Stimulated activated CD4-positive, alpha-beta T cell treated with anti-CD3 and anti-CD28 coated beads, Interleukin-1b, Interleukin-23, amount 100 ng/mL, for 48 hours (primary cell): ENCODE results near the gene CELF1.

Experiments used
- DNase-seq: peaks from one replicate; pipeline ENCODE4 v3.0.0-alpha.2; 2020

The CELF1 gene

DNA sequence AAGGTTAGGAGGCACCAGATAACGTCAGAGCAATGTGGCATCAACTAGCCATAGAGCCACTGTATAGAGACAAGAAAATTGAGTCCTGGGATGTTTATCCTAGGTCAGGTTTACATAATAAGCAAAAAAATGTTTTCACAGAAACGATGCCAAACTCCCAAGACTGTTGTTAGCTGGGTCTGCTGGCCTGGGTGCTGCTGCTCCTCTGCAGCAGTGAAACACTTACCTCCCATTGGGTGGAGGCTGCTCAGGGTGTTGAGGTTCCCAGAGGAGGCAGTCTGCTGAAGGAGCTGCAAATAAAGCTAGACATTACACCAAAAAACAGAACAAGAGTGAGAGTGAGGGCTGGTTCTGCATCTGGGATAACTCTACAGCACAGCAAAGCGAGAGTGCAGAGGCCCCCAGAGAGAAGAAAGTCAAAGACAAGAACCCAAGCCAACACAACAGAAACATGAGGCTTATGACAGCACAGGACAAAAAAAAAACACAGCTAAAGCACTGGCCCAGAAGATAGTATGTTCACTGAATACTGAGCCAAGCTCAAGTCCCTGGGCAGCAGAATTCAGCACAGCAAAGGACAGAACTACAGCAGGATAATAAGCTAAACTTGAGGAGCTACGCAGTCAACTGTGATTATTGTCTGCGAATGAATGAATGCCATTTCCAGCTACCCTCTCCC lies 74.1 kb downstream of the CELF1 start:
- DNase-seq, result no peak

DNA sequence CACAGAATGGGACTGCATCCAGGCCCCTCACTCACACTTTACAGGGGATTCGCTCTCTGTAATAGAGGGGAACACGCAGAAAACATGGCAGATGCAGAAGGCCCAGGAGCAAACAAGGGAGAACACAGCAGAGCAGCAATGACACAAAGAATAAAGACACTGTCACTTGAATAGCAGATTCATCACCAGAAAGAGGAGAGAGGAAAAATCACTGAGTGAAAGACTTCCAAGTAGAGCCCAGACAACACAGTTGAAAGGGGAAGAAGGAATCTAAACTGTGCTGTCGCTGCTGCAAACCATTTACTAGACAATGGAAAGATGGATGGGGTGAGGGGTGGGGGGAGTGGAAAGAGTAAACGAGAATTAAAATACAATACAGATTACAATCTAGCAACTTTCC lies 75.2 kb downstream of the CELF1 start:
- DNase-seq, result no peak

DNA sequence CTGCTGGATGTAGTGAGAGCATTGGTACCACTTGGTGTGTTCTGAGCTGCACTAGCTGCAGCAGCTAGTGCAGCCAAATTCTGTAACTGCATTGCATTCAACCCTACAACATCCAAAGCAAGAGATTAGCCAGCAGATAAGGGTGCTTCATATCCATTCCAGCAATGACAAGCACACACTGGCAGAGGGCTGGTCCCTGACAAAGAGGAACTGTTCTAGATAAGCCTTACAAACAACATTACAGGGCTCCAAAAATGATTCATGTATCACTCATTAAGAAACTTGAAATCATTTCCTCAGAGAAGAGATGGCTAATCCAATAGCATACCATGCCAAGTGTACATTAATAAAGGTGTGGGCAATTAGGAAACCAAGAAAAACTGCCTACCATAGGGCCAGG lies 75.6 kb downstream of the CELF1 start:
- DNase-seq, result peak; percentile 45

DNA sequence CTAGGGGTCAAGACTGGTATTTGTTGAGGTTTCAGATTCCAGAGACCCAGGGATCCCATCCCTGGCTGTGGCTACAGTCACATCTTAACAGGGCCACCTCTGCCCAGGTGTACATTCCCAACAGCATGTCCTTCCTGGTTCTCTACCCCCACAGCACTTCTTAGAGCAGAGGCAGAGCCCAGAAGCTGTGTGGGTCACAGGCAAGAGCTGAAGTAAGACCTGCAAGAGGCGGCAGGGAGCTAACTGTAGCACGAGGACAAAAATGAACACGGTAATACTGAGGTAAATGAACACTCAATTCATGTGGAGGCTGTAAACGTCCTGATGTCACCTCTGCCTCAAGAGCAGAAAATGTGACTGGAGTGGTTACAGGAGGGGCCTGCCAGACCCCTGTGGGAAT lies 82.3 kb downstream of the CELF1 start:
- DNase-seq, result no peak

DNA sequence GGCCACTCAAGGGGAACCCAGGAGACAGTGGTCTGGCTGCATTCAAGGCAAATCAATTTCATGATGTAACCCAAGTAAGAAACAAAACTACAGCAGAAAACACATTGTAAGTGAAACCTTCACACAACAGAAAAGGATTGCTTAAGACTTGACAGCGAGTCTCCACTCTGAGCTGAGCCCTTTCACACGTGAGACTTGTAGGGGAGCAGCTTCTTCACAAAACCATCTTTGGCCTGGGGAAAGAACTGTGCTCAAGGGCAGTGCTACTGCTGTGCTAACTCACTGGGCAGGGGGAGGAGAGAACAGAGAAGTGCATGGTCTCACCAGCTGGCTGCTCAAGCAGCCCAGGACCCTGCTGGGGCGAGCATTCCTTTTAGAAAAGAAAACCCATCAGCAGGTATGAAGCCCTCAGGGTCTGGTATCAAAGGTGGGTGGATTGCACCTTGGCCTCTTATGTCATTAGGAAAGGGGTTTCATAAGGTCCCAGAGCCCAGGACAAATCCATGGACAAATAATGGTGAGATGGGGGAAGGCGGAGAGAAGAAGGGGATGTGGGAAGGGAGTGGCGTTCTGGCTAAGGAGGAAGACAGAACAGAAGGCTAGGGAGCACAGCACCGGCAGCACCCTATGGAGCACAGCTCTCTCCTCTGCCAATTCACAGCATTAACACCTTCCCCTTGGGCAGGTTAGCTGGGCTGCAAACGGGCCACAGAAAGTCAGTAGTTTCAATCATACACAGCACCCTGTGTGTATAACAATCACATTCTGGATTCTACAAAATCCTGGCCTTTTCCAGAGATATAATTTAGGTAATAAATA lies 83.4 kb downstream of the CELF1 start:
- no peak for DNase-seq

DNA sequence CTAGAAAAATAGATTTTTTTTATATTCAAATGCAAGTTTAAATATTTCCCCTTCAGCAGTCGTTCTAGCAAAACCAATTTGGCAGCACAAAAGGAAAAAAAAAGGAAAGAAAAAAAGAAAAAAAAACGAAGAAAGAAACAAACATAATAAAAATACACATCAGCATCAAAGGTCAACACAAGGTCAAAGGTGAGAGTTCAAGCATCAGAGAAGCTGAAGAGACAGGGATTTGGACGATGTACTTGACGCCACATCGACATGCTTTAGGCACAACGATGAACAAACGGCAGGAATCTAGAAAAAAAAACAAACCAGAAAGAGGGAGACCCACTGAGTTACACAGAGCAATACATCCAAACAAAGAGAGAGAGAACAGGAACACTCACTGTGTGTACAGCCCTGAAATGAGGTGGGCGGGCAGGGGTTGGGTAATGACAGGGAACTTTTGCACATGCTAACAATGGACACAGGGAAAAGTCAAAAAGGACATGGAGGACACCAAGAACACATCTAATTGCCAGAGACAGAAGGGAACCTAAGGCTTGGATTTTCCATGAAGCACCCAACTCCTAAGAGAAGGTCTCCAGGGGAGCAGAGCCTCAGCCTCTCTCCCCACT lies 84.2 kb downstream of the CELF1 start:
- no peak for DNase-seq

DNA sequence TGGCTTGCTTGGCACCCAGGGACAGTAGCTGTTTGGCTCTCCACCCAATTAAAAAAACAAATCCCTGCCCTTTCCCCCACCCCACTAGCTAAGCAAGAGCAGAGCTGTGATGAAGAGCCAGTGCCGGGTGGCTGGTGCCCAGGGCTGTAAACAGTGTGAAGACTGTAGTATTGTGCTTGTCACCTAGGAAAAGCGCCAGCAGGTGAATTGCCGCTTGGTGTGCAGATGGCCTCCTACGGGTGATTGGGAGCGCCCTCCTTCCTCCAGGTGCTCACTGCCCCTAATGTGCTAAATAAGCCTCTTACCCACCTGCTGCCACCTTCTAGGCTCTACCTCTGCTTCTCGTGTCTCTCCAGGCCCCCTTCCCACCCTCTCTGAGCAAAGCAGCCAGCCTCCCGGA lies 85.6 kb downstream of the CELF1 start:
- DNase-seq, result no peak

DNA sequence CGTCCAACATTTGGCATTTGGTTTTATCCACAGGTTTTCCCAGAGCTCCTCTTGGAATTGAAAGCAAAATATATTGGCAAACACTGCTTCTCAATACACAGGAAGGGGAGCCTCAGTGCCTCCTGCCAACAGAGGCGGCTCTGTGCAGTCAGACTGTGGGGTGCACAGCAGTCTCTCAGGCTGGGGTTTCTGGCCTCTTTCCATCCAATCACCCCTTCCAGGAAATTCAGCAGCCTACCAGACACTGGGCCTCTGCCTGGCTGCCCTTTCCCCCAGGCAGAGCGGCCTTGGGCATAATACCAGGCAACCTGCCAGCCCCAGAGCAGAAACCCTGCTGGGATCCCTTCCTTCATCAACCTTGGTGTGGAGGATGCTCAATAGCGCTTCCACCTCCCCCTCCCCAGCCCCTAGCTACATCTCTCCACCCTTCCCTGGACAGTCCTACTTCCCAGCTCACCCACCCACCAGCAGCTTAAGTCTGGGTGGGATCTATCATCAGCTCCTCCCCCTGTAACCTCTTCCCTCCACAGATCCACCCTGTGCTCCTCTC lies 86.2 kb downstream of the CELF1 start:
- DNase-seq, result no peak

DNA sequence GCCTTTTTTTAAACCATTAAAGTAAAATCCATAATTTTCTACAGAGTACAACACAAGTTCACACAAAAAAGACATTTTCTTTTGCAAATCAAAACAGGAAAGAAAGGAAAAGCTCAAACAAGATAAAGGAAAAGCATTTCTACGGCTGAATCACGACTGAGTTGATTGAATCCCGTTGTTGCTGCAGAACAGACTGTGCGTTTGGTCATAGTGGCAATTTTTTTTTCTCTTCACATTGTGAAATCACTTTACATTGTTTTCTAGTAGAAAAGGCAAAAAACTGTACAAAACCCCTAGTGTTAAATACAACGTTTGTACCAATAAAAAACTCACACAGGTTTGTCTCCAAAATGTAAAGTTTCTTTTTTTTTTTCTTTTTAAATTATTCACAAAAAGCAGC lies 86.7 kb downstream of the CELF1 start:
- no peak for DNase-seq

DNA sequence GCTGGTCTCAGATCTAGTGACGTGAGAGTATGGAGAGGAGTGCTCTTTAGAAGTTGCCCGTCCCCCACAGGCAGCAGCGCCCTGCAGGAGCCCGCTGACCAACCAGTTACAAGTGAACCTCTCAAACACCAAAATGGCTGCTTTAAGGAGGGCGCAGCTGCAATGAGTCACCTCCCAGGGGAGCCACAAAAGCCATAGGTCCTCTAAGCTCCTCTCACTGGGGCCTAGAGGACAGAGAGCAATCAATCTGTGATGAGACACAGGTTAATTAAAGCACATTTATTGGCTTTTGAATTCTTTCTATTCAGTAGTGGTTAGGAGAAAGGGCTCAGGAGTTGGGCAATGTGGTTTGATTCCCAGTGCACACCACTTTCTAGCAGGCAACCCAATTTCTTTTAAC lies 88.4 kb downstream of the CELF1 start:
- DNase-seq, result no peak

DNA sequence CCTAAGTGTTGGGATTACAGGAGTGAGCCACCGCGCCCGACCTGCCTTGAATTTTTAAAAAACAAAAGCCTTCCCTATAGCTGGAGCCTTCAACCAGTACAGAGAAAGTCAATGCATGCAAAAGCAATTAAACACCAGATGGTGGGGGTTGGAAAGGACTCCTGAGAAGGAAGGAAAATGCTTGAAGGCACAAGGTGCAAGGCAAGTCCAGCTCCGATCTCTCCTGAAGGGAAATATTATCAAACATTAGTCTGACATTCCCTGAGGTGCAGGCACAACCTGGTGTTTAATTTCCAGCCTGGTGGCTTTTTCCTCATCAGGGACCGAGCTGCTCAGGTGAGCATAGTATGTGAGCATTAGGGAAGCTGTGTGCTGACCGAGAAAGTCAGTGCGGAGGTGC lies 91.1 kb downstream of the CELF1 start:
- DNase-seq, result no peak

DNA sequence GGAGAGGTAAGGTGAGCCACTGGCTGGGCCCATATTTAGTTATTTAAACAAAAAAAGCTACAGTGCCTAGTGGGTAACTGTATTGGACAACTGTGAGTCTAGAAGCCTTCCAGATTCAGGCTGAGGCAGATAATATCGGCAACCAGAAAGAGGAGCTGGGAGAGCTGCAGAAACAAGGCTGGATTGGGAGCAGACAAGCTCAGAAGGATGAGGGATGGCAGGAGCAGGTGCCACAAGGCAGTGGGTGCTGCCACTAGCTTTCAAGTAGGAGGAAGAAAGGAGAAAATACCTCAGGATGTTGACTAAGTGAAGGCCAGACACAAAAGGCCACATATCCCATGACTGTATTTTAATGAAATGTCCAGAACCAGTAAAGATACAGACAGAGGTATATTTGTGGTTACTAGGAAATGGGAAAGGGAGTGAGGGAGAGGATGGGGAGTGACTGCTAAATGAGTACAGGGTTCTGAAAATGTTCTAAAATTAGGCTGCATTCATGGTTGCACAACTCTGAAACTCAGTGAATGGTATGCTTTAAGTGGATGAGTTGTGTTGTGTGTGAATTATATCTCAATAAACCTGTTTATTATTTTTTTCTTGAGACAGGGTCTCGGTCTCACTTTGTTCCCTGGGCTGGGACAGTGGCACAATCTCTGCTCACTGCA lies 92.2 kb downstream of the CELF1 start:
- DNase-seq, result no peak

DNA sequence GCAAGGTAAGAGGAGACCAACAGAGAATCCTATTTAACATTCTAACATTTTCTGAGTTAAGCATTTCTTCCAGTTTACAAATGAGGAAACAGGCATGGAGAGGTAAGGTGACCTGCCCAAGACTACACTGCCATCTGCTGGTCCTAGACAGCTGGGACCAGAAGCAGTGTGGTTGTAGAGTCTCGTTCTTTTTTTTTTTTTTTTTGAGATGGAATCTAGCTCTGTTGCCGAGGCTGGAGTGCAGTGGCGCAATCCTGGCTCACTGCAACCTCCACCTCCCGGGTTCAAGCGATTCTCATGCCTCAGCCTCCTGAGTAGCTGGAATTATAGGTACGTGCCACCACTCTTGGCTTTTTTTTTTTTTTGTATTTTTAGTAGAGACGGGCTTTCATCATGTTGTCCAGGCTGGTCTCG lies 98.7 kb downstream of the CELF1 start:
- DNase-seq, result peak; percentile 66

DNA sequence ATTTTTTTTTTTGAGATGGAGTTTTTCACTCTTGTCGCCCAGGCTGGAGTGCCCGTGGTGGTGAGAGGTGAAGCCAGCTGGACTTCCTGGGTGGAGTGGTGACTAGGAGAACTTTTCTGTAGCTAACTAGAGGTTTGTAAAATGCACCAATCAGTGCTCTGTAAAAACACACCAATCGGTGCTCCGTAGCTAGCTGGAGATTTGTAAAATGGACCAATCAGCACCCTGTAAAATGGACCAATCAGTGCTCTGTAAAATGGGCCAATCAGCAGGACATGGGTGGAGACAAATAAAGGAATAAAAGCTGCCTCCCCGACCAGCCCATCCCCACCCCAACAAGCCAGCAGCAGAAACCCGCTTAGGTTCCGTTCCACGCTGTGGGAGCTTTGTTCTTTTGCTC lies 99.6 kb downstream of the CELF1 start:
- no peak for DNase-seq

DNA sequence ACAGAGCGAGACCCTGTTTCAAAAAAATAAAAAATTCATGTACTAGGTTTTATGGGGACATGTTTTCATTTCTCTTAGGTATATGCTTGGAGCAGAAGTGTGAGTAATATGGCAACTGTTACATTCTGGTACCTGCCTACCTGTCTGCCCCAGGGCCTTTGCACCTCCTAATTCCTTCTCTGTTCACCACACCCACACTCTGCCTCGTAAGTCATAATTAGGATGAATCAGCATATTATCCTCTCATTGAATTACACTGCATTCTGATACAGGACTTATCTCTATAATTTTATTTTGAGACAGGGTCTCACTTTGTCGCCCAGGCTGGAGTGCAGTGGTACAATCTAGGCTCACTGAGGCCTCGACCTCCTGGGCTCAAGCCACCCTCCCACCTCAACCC lies 100.9 kb downstream of the CELF1 start:
- DNase-seq, result no peak

DNA sequence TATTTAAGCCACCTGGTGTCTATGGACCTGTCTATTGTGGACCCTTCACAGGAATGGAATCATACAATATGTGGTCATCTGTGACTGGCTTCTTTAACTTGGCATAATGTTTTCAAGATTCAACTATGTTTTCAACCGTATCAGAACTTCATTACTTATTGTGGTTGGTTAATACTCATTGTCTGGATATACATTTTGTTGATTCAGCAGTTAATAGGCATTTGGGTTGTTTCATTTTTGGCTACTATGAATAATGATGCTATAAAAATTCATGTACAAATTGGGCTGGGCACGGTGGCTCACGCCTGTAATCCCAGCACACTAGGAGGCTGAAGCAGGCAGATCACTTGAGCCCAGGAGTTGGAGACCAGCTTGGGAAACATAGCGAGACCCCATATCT lies 101.5 kb downstream of the CELF1 start:
- no peak for DNase-seq

DNA sequence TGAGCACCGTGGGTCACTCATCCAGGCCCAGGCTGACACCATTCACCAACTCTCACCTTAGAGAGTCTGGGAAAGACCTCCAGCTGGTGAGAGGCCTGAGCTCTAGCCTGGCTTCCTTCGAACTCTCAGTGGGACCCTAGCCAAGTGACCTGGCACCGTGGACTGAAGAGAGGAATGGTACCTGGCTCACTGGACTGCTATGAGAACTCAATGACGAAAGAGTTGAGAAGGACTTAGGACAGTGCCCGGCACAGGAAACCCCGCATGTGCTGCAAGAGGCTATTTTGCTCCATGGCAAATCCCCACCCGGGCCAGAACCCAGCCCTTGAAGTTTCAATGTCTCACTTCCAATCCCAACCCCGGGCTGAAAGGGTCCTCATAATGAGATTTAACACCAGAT lies 103.4 kb downstream of the CELF1 start:
- DNase-seq, result no peak

DNA sequence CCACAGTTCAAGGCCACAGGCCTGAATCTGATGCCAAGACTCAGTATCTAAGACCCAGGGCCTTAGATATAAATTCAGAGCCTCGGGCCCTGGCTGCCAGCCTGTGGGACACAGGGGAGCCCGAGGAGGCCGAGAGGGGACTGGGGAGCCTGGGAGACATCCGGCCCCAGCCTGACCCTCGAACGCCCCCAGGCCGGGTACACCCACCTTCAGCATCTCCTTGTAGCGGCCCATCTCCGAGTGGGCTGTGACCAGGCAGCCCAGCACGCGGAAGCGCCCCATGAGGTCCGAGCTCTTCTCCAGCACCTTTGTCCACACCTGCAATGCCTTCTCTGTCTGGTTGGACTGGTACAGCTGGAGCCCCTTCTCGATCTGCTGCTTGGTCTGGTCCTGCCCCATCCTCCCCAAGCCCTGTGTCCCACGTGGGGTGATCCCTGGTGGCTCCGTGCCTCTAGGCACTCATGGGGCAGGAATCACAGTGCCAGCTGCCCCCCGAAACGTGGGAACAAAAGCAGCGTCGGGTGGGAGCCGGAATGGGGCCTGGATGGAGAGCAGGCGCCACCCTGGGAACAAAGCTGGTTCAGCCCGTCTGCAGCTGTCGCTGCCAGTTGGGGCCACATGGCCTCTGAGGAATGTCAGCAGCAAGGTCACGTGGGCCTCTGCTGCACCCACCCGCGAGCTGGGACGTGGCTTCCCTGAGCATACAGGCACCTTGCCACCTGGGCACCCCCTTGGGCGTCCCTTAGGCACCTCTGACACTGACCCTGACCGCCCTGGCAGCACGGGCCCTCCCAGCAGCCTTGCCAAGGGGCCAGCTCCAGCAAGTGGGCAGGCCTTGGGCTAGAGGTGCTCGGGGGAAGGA lies 104.1 kb downstream of the CELF1 start, which contains the start of gene RAPSN:
TSS of gene RAPSN (minus strand) at position 571 of the 862 bp plus-strand sequence. CDS start at position 399, 172 bp downstream.
- no peak for DNase-seq

DNA sequence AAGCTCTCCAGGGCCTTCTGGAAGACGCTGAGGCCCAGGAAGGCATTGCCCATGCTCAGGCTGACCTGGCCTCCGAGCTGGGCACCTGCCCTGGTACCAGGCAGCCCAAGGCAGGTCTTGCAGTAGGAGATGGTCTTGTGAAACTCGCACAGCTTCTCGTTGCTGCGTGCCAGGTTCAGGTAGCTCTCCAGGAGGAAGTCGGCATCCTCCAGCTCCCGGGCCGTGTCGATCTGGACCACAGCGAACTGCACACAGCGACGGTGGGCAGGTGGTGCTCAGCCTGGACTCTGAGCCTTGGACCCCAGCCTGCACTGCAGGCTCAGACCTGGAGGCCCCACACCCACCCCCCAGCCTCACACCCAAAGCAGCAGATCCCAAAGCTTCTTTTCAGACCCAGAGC lies 105.0 kb downstream of the CELF1 start:
- DNase-seq, result no peak

DNA sequence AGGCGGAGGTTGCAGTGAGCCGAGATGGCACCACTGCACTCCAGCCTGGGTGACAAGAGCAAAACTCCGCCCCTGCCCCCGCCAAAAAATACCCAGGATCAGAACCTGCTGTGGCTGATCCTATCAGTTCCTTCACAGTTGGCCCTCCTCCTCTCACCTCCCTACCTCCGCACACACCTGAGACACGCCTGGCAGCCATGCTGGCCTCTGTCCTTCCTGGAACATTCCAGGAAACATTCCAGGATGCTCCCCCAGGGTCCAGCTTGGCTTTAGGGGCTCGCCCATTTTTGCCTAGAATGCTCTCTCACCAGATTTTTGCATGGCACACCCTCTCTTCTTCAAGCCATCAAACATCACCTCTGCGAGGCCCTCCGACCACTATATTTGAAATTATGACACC lies 106.1 kb downstream of the CELF1 start:
- no peak for DNase-seq

DNA sequence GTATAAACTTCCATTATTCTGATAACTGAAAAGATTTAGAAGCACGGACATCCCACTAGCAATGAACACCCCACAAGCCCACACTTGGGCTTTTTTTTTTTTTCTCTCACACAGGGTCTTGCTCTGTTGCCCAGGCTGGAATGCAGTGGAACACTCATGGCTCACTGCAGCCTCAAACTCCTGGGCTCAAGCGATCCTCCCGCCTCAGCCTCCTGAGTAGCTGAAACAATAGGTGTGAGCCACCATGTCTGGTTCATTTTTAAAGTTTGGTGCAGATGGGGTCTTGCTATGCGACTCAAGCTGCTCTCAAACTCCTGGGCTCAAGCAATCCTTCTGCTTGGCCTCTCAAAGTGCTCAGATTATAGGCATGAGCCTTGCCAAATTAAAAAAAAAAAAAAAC lies 107.1 kb downstream of the CELF1 start:
- DNase-seq, result no peak

DNA sequence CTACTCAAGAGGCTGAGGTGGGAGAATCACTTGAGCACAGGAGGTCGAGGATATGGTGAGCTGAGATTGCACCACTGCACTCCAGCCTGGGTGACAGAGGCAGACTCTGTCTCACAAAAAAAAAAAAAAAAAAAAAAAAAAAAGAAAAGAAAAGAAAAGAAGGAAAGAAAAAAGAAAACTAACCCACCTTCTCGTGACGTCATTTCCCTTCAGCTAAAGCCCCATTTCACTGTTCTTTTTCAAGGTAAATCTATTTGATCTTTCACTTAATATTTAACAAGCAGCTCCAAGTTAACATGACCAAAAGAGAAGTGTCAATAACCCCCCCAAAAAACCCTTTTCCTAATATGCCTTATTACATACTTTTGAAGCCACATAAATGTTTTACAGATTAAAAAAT lies 109.1 kb downstream of the CELF1 start:
- DNase-seq, result no peak
